Measurements from ENCODE around the gene COL18A1.

GRCh38 chr21:45381036-45381787, 23.8 kb upstream of the COL18A1 start:
- TF ChIP-seq CTCF (IDR thresholded peaks at IDR 0.05), result no peak
- no peak for TF ChIP-seq REST (IDR thresholded peaks at IDR 0.05; ENCODE audit: insufficient read depth in 1 of 2, low read depth in 2 of 2, low read length in 1 of 2)
- TF ChIP-seq POLR2AphosphoS5 (IDR thresholded peaks at IDR 0.05; ENCODE audit: low read depth, low read length), result no peak

Measured in Panc1 (cell line).